ENCODE results near the gene BRD8. TPM values are rescaled to one million over a fixed set of nuclear protein-coding genes. Genes with fewer than 3 reads are reported as not detected.

BRD8 gene
- total RNA-seq, 1 experiment from 2014 or later, result 73.4 TPM

GRCh38 chr5:138110266-138110963, 68.0 kb downstream of the BRD8 start:
- peak; percentile 46; the same call in 1 of the 2 replicates for ATAC-seq

GRCh38 chr5:138109463-138110265, 68.8 kb downstream of the BRD8 start:
- Mint-ChIP-seq H3K36me3 (no peaks in the 10 kb centered on the region), H3K9me3 (no peaks in the 10 kb centered on the region), H3K27me3 (ENCODE audit: low read depth) (peaks cover 19% of the 10 kb centered on the region), H3K4me1 (peaks cover 14% of the 10 kb centered on the region), H3K27ac (no peak overlapping the region), H3K4me3 (no peak overlapping the region)
- no peak for DNase-seq (ENCODE audit: low spot score)
- no peak for ATAC-seq
- POLR2A ChIA-PET, result no interaction called here
- CTCF ChIA-PET, result interaction anchor here (0.9 to 3.7 kb wide), 4 partner anchors 23 to 33 kb away, joined by 4 to 20 read pairs (median 8); no protein-coding TSS in a partner anchor
- no peak for TF ChIP-seq PRRX2 (CRISPR knock-in tag; IDR thresholded peaks at IDR 0.05)
- TF ChIP-seq MYBL2 (CRISPR knock-in tag; IDR thresholded peaks at IDR 0.05), result no peak
- TF ChIP-seq ZNF138 (CRISPR knock-in tag; conservative IDR thresholded peaks at IDR 0.05), result no peak
- TF ChIP-seq NFE2L1 (CRISPR knock-in tag; IDR thresholded peaks at IDR 0.05), result no peak
- TF ChIP-seq E2F4 (CRISPR knock-in tag; IDR thresholded peaks at IDR 0.05; ENCODE audit: borderline replicate concordance, low read depth), result no peak
- no peak for TF ChIP-seq ZNF423 (CRISPR knock-in tag; IDR thresholded peaks at IDR 0.05)
- TF ChIP-seq GABPB1 (CRISPR knock-in tag; IDR thresholded peaks at IDR 0.05), result no peak
- no peak for TF ChIP-seq ARID4B (CRISPR knock-in tag; IDR thresholded peaks at IDR 0.05; ENCODE audit: borderline replicate concordance)
- no peak for TF ChIP-seq AFF4 (CRISPR knock-in tag; IDR thresholded peaks at IDR 0.05; ENCODE audit: borderline replicate concordance)
- no peak for TF ChIP-seq ZNF425 (CRISPR knock-in tag; conservative IDR thresholded peaks at IDR 0.05)
- TF ChIP-seq ATF6 (CRISPR knock-in tag; IDR thresholded peaks at IDR 0.05), result no peak

More at GRCh38 chr5:138110266-138110963, 68.0 kb downstream of the BRD8 start:
- ChIA-PET POLR2A (no interaction called here), CTCF (interaction anchor here (0.9 to 3.7 kb wide), 4 partner anchors 23 to 33 kb away, joined by 4 to 20 read pairs (median 8); no protein-coding TSS in a partner anchor)
- Mint-ChIP-seq H3K4me1 (peaks cover 14% of the 10 kb centered on the region), H3K4me3 (no peak overlapping the region), H3K36me3 (no peaks in the 10 kb centered on the region), H3K27me3 (ENCODE audit: low read depth) (peaks cover 14% of the 10 kb centered on the region), H3K27ac (no peak overlapping the region), H3K9me3 (no peaks in the 10 kb centered on the region)
- TF ChIP-seq ZNF423 (CRISPR knock-in tag; IDR thresholded peaks at IDR 0.05), result peak; percentile 49; the same call in 1 of the 2 replicates
- TF ChIP-seq FOXJ3 (CRISPR knock-in tag; IDR thresholded peaks at IDR 0.05; ENCODE audit: borderline replicate concordance), result no peak
- TF ChIP-seq ATF6 (CRISPR knock-in tag; IDR thresholded peaks at IDR 0.05), result no peak
- peak; percentile 21 for DNase-seq (ENCODE audit: low spot score)
